ENCODE measurements around the gene RCVRN.
"Not testable (repeated sequence)": the region's sequence is repeated elsewhere in the genome, so short reads cannot be mapped to it uniquely, and the experiment has no call there.

Gene RCVRN

GRCh38 chr17:9921216-9921615 is 16.1 kb upstream of the RCVRN start:
- DNase-seq, result not testable (repeated sequence)

- no peak for DNase-seq
Measured at GRCh38 chr17:9918804-9919352, 13.8 kb upstream of the RCVRN start.

GRCh38 chr17:9918352-9918751 is 13.3 kb upstream of the RCVRN start:
- no peak for DNase-seq

- no peak for DNase-seq
Measured at GRCh38 chr17:9917801-9918200, 12.7 kb upstream of the RCVRN start.

- no peak for DNase-seq
Measured at GRCh38 chr17:9917131-9917530, 12.1 kb upstream of the RCVRN start.

- DNase-seq, result no peak
Measured at GRCh38 chr17:9916108-9916507, 11.0 kb upstream of the RCVRN start.

GRCh38 chr17:9913476-9913875 is 8.4 kb upstream of the RCVRN start:
- no peak for DNase-seq

- no peak for DNase-seq
Measured at GRCh38 chr17:9912121-9913099, 7.3 kb upstream of the RCVRN start.

GRCh38 chr17:9911089-9911488 is 6.0 kb upstream of the RCVRN start:
- DNase-seq, result no peak

GRCh38 chr17:9908649-9909042 is 3.6 kb upstream of the RCVRN start:
- no peak for DNase-seq

- DNase-seq, result no peak
Measured at GRCh38 chr17:9907883-9908648, 3.0 kb upstream of the RCVRN start.

GRCh38 chr17:9907131-9907530 is 2.1 kb upstream of the RCVRN start:
- no peak for DNase-seq

GRCh38 chr17:9906616-9907015 is 1.5 kb upstream of the RCVRN start:
- no peak for DNase-seq

GRCh38 chr17:9905902-9906301 is 831 bp upstream of the RCVRN start:
- no peak for DNase-seq

GRCh38 chr17:9904277-9905077 is 594 bp downstream of the RCVRN start:
- no peak for DNase-seq

- no peak for DNase-seq
Measured at GRCh38 chr17:9902120-9902519, 3.0 kb downstream of the RCVRN start.

- no peak for DNase-seq
Measured at GRCh38 chr17:9900784-9901183, 4.3 kb downstream of the RCVRN start.

- no peak for DNase-seq
Measured at GRCh38 chr17:9900044-9900594, 5.0 kb downstream of the RCVRN start.

GRCh38 chr17:9899280-9900043 is 5.6 kb downstream of the RCVRN start:
- no peak for DNase-seq

- DNase-seq, result no peak
Measured at GRCh38 chr17:9898812-9899211, 6.3 kb downstream of the RCVRN start.

GRCh38 chr17:9897372-9897968 is 7.6 kb downstream of the RCVRN start:
- no peak for DNase-seq

All from CD4-positive, alpha-beta T cell treated with Interleukin-15 for 1 hour (primary cell).